Esophagus squamous epithelium (tissue), 5 donors: ENCODE measurements around the gene FTL. TPM values are rescaled to one million over a fixed set of nuclear protein-coding genes. Genes with fewer than 3 reads are reported as not detected.

Source experiments
- DNase-seq: peaks from one replicate; lab custom pipeline; 2025; lab: John Stamatoyannopoulos, UW
- H3K27ac ChIP-seq, 4 donors: fragments of 200-600 bp; sonication (generic); one replicate each; pipeline ENCODE4 v1.5.1; 2016 to 2019; ENCODE audit warnings: mild to moderate bottlenecking in 1 of 4
- H3K27me3 ChIP-seq, 4 donors: fragments of 200-600 bp; sonication (generic); 1 replicate in 3 of 4; 2 replicates in 1 of 4; pipeline versions ENCODE4 v1.5.1 to v1.6.0; 2017 to 2021; ENCODE audit warnings: antibody characterized with exemption in 1 of 4
- H3K36me3 ChIP-seq, 3 donors: fragments of 200-600 bp; sonication (generic); one replicate each; pipeline ENCODE4 v1.5.1; 2016 to 2019
- H3K4me1 ChIP-seq, 3 donors: fragments of 200-600 bp; sonication (generic); one replicate each; pipeline ENCODE4 v1.5.1; 2017 to 2019
- H3K4me3 ChIP-seq, 4 donors: fragments of 200-600 bp; sonication (generic); 1 replicate in 3 of 4; 2 replicates in 1 of 4; pipeline ENCODE4 v1.5.1; 2016 to 2019; ENCODE audit warnings: mild to moderate bottlenecking in 2 of 4, moderate library complexity in 1 of 4
- H3K9me3 ChIP-seq, 3 donors: fragments of 200-600 bp; sonication (generic); one replicate each; pipeline ENCODE4 v1.5.1; 2016 to 2019
- POLR2A ChIP-seq, 4 donors: fragments of 450-650 bp; IDR thresholded peaks; one replicate each; pipeline ENCODE4 v1.6.1; 2017; ENCODE audit warnings: antibody characterized with exemption in 4 of 4, mild to moderate bottlenecking in 4 of 4, moderate library complexity in 3 of 4
- WGBS, 2 donors: methylation state at CpG; one replicate each; pipeline ENCODE4 v1.1.5; 2018; 5-methylcytosine and 5-hydroxymethylcytosine counted together
- intact Hi-C: fragments of 100-400 bp; cut with DNase I; formaldehyde crosslinking; loops from one replicate; pipeline ENCODE4 v1.15.0; 2022
- total RNA-seq, 4 donors: library from RNA; depleted of rRNA; stranded (reverse); fragments of >200 nt; gene quantifications; one replicate each; pipeline ENCODE4 v1.1.0, GENCODE V29; 2016
- TF ChIP-seq, protein P1 (sequence below), 6 experiments: fragments of 450-650 bp in 4 of 6; fragments of 200-600 bp in 2 of 6; sonication (generic) in 2 of 6; IDR thresholded peaks; one replicate each; pipeline ENCODE4 v1.5.1; 2016 to 2019; ENCODE audit warnings: antibody characterized with exemption in 6 of 6, mild to moderate bottlenecking in 4 of 6, moderate library complexity in 4 of 6
- donor health status: DM: yes; HTN: yes; CAD: no.

Gene FTL
- total RNA-seq, 4 donors from 2014 or later = 556 to 2,127 (median 1,494) TPM

DNA sequence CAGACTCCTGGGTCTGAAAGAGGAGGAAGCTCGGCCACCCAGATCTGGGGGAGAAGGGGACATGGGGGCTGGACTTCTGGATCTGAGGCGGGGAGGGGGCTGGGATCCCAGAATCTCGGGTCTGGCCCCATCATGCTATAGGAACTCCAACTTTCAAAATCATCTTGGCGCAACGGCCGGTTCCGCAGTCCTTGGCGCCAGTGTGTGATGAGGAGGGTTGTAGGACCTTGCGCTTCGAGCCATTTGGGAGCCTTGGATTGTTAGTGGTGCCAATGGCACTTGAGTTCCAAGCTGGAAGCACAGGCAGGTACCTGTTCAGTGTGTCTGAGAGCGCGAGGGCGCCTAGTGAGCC is 28.9 kb downstream of the FTL start:
- WGBS, 2 donors = 0 to 1% methylated on average over 5 to 11 of the region's 13 CpGs
- TF ChIP-seq, protein P1, sequence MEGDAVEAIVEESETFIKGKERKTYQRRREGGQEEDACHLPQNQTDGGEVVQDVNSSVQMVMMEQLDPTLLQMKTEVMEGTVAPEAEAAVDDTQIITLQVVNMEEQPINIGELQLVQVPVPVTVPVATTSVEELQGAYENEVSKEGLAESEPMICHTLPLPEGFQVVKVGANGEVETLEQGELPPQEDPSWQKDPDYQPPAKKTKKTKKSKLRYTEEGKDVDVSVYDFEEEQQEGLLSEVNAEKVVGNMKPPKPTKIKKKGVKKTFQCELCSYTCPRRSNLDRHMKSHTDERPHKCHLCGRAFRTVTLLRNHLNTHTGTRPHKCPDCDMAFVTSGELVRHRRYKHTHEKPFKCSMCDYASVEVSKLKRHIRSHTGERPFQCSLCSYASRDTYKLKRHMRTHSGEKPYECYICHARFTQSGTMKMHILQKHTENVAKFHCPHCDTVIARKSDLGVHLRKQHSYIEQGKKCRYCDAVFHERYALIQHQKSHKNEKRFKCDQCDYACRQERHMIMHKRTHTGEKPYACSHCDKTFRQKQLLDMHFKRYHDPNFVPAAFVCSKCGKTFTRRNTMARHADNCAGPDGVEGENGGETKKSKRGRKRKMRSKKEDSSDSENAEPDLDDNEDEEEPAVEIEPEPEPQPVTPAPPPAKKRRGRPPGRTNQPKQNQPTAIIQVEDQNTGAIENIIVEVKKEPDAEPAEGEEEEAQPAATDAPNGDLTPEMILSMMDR (IDR thresholded peaks at IDR 0.05) = no peak
- no peak for TF ChIP-seq POLR2A (IDR thresholded peaks at IDR 0.05)
- Histone ChIP-seq H3K4me3 (peak overlapping the region; percentile 53 to 83 (median 78)), H3K36me3 (peaks cover 0 to 24% (median 2%) of the 10 kb centered on the region in 3 donors), H3K4me1 (peaks cover 31 to 51% (median 32%) of the 10 kb centered on the region in 3 donors), H3K9me3 (no peaks in the 10 kb centered on the region), H3K27me3 (no peaks in the 10 kb centered on the region), H3K27ac (peak overlapping the region; percentile 90 to 97 (median 97))
- intact Hi-C loops = no loop called here
- DNase-seq = no peak

DNA sequence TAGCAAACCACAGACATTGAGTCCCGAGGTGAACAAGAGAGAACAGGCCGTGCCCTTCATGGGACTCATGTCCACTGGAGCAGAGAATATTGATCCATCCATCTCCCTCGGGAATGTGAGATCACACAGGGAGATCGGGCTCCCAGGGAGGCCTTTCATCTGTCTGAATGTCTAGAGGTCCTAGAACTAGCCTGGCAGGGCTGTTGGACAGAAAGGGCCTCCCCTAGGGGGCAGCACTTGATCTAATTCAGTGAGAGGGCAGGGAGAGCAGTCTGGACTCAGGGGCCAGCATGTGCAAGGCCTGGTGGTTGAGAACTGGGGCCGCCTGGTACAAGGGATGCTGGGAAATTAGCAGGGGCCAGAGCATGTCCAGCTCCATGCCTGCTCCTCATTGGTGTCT is 32.9 kb downstream of the FTL start:
- Histone ChIP-seq H3K36me3 (peaks cover under 1 to 35% (median 1%) of the 10 kb centered on the region in 3 donors), H3K27ac (no peak overlapping the region), H3K27me3 (no peaks in the 10 kb centered on the region), H3K4me1 (peaks cover 9 to 25% (median 11%) of the 10 kb centered on the region in 3 donors), H3K9me3 (no peaks in the 10 kb centered on the region), H3K4me3 (no peak overlapping the region)
- intact Hi-C loops = no loop called here
- DNase-seq = no peak
- TF ChIP-seq, protein P1 (IDR thresholded peaks at IDR 0.05) = peak in 5 of 6 experiments; percentile 18 to 51 (median 30)
- no peak for TF ChIP-seq POLR2A (IDR thresholded peaks at IDR 0.05)
- 30 to 85% methylated on average over 2 to 4 of the region's 5 CpGs for WGBS, 2 donors

DNA sequence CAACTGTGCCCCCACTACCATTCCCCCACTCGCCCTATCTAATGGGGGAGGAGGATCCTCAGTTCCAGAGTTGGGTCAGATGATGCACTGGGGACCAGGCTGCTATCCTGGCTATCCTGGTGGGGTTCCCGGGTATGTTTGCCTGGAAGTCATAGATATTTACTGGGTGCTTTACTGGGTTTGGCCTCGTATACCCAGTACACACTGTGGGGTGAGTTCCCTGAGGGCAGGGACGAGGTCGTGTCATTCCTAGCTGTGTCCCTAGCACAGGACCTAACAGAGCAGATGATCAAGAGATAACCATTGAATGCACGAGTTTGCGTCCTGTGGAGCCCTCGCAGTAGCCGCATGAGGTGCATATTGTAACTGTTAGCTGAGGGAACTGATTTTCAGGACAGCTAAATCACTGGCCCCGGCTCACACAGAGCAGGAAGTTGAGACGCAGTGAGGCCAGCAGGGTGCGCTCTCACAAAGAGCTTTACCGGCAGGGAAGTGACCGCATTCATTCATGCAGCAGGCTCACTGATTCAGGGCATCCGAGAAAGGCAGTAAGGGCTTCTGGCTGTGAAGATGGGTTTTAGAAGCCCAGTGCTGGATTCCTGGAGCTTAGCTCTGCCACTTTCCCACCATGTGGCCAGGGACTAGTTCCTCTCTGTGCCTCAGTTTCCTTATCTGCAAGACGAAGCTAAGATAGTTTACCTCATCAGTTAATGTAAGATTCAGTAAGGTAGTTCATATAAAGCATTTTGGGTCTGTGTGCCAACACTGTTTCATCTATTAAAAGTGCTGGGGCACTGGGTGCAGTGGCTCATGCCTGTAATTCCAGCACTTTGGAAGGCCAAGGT is 34.6 kb downstream of the FTL start:
- 55 to 58% methylated on average over 12 to 15 of the region's 16 CpGs for WGBS, 2 donors
- H3K4me3 ChIP-seq = no peak overlapping the region
- no peak for TF ChIP-seq POLR2A (IDR thresholded peaks at IDR 0.05)
- TF ChIP-seq, protein P1 (IDR thresholded peaks at IDR 0.05) = peak; percentile 24 to 68 (median 55)
- peaks cover 12 to 53% (median 18%) of the 10 kb centered on the region in 3 donors for H3K36me3 ChIP-seq
- intact Hi-C loops = no loop called here
- no peaks in the 10 kb centered on the region for H3K27me3 ChIP-seq
- no peaks in the 10 kb centered on the region for H3K9me3 ChIP-seq
- no peak for DNase-seq
- no peak overlapping the region for H3K27ac ChIP-seq
- peaks cover under 1 to 16% (median 4%) of the 10 kb centered on the region in 3 donors for H3K4me1 ChIP-seq

DNA sequence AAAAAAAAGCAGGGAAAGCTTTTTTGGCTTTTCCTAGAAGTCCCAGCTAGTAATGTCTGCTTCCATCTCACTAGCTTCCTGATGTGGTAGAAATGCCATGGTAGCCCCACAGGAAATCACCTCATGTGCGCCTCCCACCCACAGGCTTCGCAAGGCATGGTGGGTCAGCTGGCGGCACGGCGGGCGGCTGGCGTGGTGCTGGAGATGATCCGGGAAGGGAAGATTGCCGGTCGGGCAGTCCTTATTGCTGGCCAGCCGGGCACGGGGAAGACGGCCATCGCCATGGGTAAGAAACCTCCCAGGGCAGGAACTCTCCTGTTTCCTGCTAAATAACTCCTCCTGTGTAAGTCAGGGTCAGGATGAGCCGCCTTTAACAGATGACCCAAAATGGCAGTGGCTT is 39.0 kb downstream of the FTL start:
- WGBS, 2 donors = 95 to 97% methylated on average over 14 to 15 of the region's 15 CpGs
- Histone ChIP-seq H3K36me3 (peaks cover 27 to 95% (median 36%) of the 10 kb centered on the region in 3 donors), H3K4me3 (no peak overlapping the region), H3K27ac (no peak overlapping the region), H3K27me3 (no peaks in the 10 kb centered on the region), H3K4me1 (peaks cover 0 to 6% (median 0%) of the 10 kb centered on the region in 3 donors), H3K9me3 (no peaks in the 10 kb centered on the region)
- no peak for TF ChIP-seq POLR2A (IDR thresholded peaks at IDR 0.05)
- TF ChIP-seq, protein P1 (IDR thresholded peaks at IDR 0.05) = no peak
- no peak for DNase-seq
- intact Hi-C loops = no loop called here

DNA sequence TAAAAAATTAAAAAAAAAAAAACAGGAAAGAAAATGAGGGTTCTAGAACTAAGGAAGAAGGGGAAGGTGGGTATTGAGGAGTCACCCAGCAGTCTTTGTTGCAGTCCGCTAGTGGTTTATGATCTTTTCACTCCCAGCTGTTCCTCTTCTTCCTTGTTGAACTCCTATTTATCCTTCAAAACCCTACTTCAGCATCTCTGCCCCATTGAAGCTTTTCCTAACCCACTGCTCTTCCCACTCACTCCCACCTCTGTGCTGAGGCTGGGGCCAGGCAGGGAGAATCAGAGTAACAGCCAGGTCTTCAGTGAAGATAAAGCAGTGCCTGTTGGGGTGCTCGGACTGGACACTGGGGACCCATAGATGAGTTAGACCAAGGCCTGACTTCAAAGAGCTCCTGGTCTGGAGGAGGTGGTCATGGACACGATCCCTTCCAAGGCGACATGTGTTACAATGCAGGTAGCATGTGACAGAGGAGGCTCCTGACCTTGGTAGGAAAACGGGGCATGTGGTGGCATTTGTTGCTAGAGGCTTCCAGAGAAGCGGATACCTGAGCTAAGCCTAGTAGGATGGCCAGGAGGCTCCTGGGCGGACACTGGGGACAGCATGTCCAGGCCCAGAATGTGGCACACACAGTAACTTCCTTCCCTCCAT is 40.0 kb downstream of the FTL start:
- H3K27ac ChIP-seq = no peak overlapping the region
- 93 to 96% methylated on average over 6 of the region's 7 CpGs for WGBS, 2 donors
- no peaks in the 10 kb centered on the region for H3K4me1 ChIP-seq
- H3K36me3 ChIP-seq = peaks cover 31 to 96% (median 41%) of the 10 kb centered on the region in 3 donors
- TF ChIP-seq POLR2A (IDR thresholded peaks at IDR 0.05) = no peak
- TF ChIP-seq, protein P1 (IDR thresholded peaks at IDR 0.05) = no peak
- DNase-seq = no peak
- intact Hi-C loops = no loop called here
- H3K9me3 ChIP-seq = no peaks in the 10 kb centered on the region
- H3K27me3 ChIP-seq = no peaks in the 10 kb centered on the region
- no peak overlapping the region for H3K4me3 ChIP-seq
